Measurements from ENCODE around the gene HOXD3.

The HOXD3 gene

GRCh38 chr2:176162911-176163671, 6.0 kb downstream of the HOXD3 start:
- DNase-seq (ENCODE audit: low read depth): no peak

- DNase-seq (ENCODE audit: low read depth): no peak
Observed at GRCh38 chr2:176163672-176164056, 6.6 kb downstream of the HOXD3 start.

- no peak for DNase-seq (ENCODE audit: low read depth)
Observed at GRCh38 chr2:176164201-176164600, 7.1 kb downstream of the HOXD3 start.

GRCh38 chr2:176164611-176165369, 7.7 kb downstream of the HOXD3 start:
- no peak for DNase-seq (ENCODE audit: low read depth)

- no peak for DNase-seq (ENCODE audit: low read depth)
Observed at GRCh38 chr2:176165370-176166050, 8.4 kb downstream of the HOXD3 start.

GRCh38 chr2:176166272-176166671, 9.2 kb downstream of the HOXD3 start:
- no peak for DNase-seq (ENCODE audit: low read depth)

GRCh38 chr2:176167398-176167797, 10.3 kb downstream of the HOXD3 start:
- DNase-seq (ENCODE audit: low read depth): no peak

- DNase-seq (ENCODE audit: low read depth): no peak
Observed at GRCh38 chr2:176169181-176169580, 12.1 kb downstream of the HOXD3 start.

- DNase-seq (ENCODE audit: low read depth): no peak
Observed at GRCh38 chr2:176169711-176170110, 12.6 kb downstream of the HOXD3 start.

GRCh38 chr2:176170602-176171305, 13.6 kb downstream of the HOXD3 start:
- no peak for DNase-seq (ENCODE audit: low read depth)

GRCh38 chr2:176171351-176172006, 14.4 kb downstream of the HOXD3 start:
- DNase-seq (ENCODE audit: low read depth): no peak

GRCh38 chr2:176172007-176172894, 15.1 kb downstream of the HOXD3 start:
- no peak for DNase-seq (ENCODE audit: low read depth)

GRCh38 chr2:176172895-176173566, 15.9 kb downstream of the HOXD3 start:
- DNase-seq (ENCODE audit: low read depth): no peak

- DNase-seq (ENCODE audit: low read depth): no peak
Observed at GRCh38 chr2:176173567-176174381, 16.7 kb downstream of the HOXD3 start.

- no peak for DNase-seq (ENCODE audit: low read depth)
Observed at GRCh38 chr2:176174382-176174823, 17.3 kb downstream of the HOXD3 start.

- DNase-seq (ENCODE audit: low read depth): no peak
Observed at GRCh38 chr2:176174824-176175708, 18.0 kb downstream of the HOXD3 start.

- no peak for DNase-seq (ENCODE audit: low read depth)
Observed at GRCh38 chr2:176175709-176176607, 18.9 kb downstream of the HOXD3 start.
